Fibroblast of the aortic adventitia (primary cell): Measurements from ENCODE around the gene COCH. TPM values are rescaled to one million over a fixed set of nuclear protein-coding genes. Genes with fewer than 3 reads are reported as not detected.

Experiments
- DNase-seq: peaks from one replicate; pipeline ENCODE4 v3.0.0-alpha.2; 2010; ENCODE audit warnings: low read depth
- H3K4me3 ChIP-seq: 2 replicates; pipeline ENCODE4 v1.5.1; 2011; ENCODE audit warnings: low read depth, mild to moderate bottlenecking, control low read depth, low read length, moderate library complexity
- total RNA-seq: library from RNA; depleted of rRNA; stranded (reverse); fragments of >200 nt; gene quantifications from 2 replicates; pipeline ENCODE4 v1.2.3, GENCODE V29; 2012; ENCODE audit warnings: low replicate concordance
- TF ChIP-seq, protein P1 (sequence below): IDR thresholded peaks from 2 replicates; pipeline ENCODE4 v1.5.1; 2011; ENCODE audit warnings: mild to moderate bottlenecking, low read length, control low read depth, inconsistent platforms; ENCODE audit not compliant: insufficient read depth

The COCH gene
- total RNA-seq, 1 donor = 0.36 TPM

DNA sequence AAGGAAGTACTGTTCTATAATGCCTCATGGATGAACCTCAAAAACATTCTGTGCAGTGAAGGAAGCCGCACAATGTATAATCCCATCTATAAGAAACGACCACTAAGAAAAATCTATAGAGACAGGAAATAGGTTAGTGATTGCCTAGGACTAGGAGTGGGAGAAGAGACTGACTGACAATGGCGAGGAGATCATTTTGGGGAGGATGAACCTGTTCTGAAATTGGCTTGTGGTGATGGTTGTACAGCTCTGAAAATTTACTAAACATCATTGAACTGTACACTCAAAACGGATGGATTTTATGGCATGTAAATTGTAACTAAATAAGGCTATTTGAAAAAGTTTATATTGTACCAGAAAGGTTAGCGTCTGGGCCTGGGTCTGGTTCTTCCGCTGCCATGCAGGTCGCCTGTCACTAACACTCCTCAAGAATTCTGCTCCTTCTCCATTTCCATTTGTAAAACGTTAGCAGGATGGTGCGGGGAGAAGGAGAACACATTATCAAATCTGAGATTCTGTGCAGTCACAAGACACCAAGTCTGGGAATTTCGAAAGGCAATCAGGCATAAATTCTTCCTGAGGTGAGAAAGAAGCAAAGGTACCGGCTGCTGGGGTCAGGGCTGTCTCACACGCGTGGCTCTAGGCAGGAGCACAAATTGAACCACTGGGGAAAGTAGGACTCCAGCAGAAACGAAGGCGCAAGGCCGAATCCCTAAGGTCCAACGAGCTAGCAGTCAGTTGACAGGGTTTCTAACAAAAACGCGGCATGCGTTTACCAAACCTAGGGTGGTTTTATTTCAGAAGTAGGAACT lies 845 bp upstream of the COCH start:
- no peak for DNase-seq
- H3K4me3 ChIP-seq = no peak overlapping the region
- TF ChIP-seq, protein P1, sequence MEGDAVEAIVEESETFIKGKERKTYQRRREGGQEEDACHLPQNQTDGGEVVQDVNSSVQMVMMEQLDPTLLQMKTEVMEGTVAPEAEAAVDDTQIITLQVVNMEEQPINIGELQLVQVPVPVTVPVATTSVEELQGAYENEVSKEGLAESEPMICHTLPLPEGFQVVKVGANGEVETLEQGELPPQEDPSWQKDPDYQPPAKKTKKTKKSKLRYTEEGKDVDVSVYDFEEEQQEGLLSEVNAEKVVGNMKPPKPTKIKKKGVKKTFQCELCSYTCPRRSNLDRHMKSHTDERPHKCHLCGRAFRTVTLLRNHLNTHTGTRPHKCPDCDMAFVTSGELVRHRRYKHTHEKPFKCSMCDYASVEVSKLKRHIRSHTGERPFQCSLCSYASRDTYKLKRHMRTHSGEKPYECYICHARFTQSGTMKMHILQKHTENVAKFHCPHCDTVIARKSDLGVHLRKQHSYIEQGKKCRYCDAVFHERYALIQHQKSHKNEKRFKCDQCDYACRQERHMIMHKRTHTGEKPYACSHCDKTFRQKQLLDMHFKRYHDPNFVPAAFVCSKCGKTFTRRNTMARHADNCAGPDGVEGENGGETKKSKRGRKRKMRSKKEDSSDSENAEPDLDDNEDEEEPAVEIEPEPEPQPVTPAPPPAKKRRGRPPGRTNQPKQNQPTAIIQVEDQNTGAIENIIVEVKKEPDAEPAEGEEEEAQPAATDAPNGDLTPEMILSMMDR = no peak

DNA sequence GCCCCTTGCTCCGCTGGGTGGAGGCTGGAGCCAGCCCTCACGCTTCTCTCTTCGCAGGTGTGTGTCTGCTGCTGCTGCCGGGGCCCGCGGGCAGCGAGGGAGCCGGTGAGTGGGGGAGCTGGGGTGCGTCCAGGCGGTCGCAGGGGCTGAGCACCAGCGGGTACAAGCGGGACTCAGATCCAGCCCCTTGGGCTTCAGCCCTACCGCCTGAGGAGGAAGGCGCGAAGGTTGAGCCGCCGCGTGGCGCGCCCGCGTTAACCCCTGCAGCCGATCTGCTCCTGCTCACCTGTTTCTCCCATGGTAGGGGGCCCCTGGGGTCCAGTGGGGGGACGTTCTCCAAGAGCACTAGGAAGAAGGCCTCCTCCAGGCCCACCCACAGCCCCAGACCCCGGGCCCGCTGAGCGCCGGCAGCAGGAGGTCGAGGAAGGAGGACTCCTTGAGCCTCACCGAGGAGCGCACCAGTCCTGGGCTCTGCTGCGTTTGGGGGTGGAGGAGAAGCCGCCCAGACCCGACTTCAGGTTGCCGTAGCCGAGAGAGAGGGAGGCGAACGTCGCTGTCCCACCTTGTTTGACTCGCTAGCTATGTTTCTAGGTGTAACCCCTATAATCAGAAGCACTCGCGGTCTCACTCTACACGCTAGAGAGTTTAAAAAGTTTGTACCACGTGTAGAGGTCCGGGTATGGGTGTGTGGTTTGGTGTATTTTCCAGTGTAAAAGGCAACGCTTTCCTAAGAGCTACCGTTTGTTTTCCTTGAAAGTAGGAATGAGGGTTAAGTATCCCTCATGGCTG lies 834 bp downstream of the COCH start:
- no peak overlapping the region for H3K4me3 ChIP-seq
- TF ChIP-seq, protein P1 = no peak
- no peak for DNase-seq

DNA sequence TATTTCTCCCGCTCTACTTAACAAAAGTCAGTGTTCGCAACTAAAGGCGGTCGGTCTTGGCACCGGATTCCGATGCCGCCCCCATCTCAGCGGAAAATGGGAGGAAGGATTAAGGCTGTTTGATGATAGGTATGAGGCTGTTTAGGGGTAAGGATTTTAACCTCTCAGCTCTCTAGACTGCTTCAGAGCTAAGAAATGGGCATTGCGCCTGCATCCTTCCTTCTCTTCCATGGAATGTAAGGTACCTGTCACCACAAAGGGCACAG lies 1.4 kb downstream of the COCH start:
- TF ChIP-seq, protein P1 = no peak
- no peak overlapping the region for H3K4me3 ChIP-seq
- no peak for DNase-seq

DNA sequence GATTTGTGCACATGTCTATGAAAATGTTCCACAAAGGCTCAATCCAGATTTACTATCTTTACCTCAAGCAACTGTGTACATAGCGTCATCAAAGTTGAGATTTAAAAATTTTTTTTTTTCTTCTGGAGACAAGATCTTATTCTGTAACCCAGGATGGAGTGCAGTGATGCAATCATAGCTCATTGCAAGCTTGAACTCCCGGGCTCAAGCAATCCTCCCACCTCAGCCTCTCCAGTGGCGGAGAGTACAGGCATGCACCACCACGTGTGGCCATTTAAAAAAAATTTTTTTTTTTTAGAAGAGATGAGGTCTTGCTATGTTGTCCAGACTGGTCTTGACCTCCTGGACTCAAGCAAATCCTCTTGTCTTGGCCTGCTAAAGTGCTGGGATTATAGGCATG lies 2.3 kb downstream of the COCH start:
- H3K4me3 ChIP-seq = no peak overlapping the region
- DNase-seq = no peak
- TF ChIP-seq, protein P1 = no peak

DNA sequence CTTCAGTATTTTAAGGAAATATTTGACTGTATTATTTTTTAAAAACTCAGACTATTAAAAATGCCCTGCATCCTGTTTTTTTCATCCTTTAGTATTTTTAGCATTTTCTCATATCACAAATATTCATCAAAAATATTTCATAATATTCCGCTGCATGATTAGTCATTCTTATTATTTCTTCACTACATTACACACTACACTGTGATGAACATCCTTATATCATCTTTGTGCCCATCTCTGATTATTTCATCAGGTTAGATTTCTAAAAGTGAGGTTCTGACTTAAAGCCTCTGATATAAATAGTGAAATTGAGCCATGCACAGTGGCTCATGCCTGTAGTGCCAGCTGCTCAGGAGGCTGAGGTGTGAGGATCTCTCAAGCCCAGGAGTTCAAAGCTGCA lies 8.1 kb downstream of the COCH start:
- TF ChIP-seq, protein P1 = no peak
- no peak for DNase-seq
- no peak overlapping the region for H3K4me3 ChIP-seq

DNA sequence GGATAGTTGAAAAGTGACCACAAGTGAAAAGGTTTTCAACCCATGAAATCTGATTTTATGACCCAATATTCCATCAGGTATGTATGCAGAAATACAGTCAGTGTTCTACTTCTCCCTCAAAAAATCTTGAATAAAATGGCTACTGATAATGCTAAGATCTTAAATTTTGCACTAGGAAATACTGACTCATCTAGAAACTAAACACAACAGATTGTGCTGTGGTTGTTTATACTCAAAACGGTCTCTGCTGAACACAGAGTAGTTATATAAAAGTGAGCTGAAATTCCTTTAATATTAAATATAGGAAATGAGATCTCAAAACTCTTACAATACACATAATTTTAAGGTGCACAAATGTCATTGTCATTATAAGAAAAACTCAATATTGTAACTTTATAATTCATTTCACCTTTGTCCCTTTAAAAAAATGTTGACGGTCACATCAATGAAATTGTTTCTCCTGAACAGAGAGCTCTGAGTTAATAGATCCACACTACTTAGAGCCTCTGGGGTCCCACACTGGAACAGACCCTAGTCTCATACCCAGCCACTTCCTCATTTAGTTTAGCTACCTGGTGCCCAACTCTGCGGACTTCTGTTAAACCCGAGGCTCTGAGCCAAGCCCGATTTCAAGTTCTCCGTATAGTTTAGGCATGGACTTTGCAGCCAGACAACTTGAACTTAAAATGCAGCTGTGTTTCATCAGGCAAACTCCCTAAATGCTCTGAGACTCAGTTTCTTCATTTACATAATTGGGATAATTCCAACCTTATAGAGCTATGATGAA lies 9.3 kb downstream of the COCH start:
- DNase-seq = no peak
- TF ChIP-seq, protein P1 = no peak
- H3K4me3 ChIP-seq = no peak overlapping the region
